Panc1 (cell line): Measurements from ENCODE around the gene SKOR1.

Source experiments
- POLR2AphosphoS5 ChIP-seq: IDR thresholded peaks from 2 replicates; pipeline ENCODE4 v1.6.1; 2012; ENCODE audit warnings: mild to moderate bottlenecking, low read depth, low read length, moderate library complexity
- SIN3A ChIP-seq: IDR thresholded peaks from 2 replicates; pipeline ENCODE4 v1.6.1; 2012; ENCODE audit warnings: low read depth, mild to moderate bottlenecking, low read length, moderate library complexity, borderline replicate concordance; ENCODE audit not compliant: insufficient read depth
- TCF7L2 ChIP-seq: IDR thresholded peaks from 2 replicates; pipeline ENCODE4 v1.6.1; 2011; ENCODE audit warnings: mild to moderate bottlenecking, low read depth, low read length, inconsistent platforms
- TF ChIP-seq, protein P1 (sequence below): fragments of 450-650 bp; IDR thresholded peaks from 2 replicates; pipeline ENCODE4 v1.5.1; 2017; ENCODE audit warnings: mild to moderate bottlenecking
- TF ChIP-seq, protein P2 (sequence below), 2 experiments: IDR thresholded peaks; 2 replicates each; pipeline ENCODE4 v1.6.1; 2011 to 2012; ENCODE audit warnings: low read depth in 2 of 2, control low read depth in 1 of 2, low read length in 1 of 2, mild to moderate bottlenecking in 1 of 2, moderate library complexity in 1 of 2; ENCODE audit not compliant: insufficient read depth in 1 of 2

DNA sequence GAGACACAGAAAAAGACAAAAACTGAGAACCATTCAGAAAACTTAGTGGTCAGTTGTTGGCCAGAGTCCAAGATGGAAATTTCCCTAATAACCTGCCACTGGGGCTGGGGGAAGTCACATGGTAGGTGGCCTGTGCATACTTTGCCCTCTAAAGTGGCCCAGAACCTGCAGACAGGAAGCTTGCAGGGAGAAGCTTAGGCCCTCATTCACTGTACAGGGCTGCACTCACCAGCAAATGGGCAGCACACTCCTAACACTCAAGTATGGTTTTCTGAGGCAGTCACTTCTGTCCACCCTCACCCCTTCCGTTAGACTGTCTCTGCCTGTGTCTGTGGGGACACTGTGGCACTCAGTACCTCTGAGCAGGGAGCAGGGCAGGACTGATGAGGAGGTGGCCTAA lies 29.0 kb downstream of the SKOR1 start:
- TF ChIP-seq, protein P1, sequence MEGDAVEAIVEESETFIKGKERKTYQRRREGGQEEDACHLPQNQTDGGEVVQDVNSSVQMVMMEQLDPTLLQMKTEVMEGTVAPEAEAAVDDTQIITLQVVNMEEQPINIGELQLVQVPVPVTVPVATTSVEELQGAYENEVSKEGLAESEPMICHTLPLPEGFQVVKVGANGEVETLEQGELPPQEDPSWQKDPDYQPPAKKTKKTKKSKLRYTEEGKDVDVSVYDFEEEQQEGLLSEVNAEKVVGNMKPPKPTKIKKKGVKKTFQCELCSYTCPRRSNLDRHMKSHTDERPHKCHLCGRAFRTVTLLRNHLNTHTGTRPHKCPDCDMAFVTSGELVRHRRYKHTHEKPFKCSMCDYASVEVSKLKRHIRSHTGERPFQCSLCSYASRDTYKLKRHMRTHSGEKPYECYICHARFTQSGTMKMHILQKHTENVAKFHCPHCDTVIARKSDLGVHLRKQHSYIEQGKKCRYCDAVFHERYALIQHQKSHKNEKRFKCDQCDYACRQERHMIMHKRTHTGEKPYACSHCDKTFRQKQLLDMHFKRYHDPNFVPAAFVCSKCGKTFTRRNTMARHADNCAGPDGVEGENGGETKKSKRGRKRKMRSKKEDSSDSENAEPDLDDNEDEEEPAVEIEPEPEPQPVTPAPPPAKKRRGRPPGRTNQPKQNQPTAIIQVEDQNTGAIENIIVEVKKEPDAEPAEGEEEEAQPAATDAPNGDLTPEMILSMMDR: no peak
- no peak for TF ChIP-seq POLR2AphosphoS5
- no peak for TF ChIP-seq TCF7L2
- no peak for TF ChIP-seq SIN3A
- TF ChIP-seq, protein P2, sequence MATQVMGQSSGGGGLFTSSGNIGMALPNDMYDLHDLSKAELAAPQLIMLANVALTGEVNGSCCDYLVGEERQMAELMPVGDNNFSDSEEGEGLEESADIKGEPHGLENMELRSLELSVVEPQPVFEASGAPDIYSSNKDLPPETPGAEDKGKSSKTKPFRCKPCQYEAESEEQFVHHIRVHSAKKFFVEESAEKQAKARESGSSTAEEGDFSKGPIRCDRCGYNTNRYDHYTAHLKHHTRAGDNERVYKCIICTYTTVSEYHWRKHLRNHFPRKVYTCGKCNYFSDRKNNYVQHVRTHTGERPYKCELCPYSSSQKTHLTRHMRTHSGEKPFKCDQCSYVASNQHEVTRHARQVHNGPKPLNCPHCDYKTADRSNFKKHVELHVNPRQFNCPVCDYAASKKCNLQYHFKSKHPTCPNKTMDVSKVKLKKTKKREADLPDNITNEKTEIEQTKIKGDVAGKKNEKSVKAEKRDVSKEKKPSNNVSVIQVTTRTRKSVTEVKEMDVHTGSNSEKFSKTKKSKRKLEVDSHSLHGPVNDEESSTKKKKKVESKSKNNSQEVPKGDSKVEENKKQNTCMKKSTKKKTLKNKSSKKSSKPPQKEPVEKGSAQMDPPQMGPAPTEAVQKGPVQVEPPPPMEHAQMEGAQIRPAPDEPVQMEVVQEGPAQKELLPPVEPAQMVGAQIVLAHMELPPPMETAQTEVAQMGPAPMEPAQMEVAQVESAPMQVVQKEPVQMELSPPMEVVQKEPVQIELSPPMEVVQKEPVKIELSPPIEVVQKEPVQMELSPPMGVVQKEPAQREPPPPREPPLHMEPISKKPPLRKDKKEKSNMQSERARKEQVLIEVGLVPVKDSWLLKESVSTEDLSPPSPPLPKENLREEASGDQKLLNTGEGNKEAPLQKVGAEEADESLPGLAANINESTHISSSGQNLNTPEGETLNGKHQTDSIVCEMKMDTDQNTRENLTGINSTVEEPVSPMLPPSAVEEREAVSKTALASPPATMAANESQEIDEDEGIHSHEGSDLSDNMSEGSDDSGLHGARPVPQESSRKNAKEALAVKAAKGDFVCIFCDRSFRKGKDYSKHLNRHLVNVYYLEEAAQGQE (IDR thresholded peaks at IDR 0.05; ENCODE audit: insufficient read depth in 1 of 2, low read depth in 2 of 2, low read length in 1 of 2): no peak
